GM13976 (cell line): ENCODE data around the gene IL22RA1.

ENCODE experiments used
- DNase-seq: peaks from one replicate; pipeline ENCODE4 v3.0.0; 2012; ENCODE audit warnings: low spot score
- CTCF ChIP-seq: IDR thresholded peaks from 2 replicates; pipeline ENCODE4 v1.5.1; 2012; ENCODE audit warnings: borderline replicate concordance, mild to moderate bottlenecking; ENCODE audit not compliant: insufficient read depth; ENCODE audit errors: extremely low read depth, missing control alignments, control extremely low read depth
- in situ Hi-C: fragments of 300-500 bp; cut with MboI; formaldehyde crosslinking; loops from one replicate; pipeline ENCODE4 v1.12.0; 2022; ENCODE audit warnings: low sequenced_read_pairs, mixed read lengths, inconsistent platforms; ENCODE audit not compliant: unreplicated experiment

The IL22RA1 gene

GRCh38 chr1:24125456-24125855 lies 17.5 kb downstream of the IL22RA1 start:
- TF ChIP-seq CTCF: no peak
- DNase-seq: no peak
- in situ Hi-C loops: no loop called here

GRCh38 chr1:24124980-24125379 lies 18.0 kb downstream of the IL22RA1 start:
- in situ Hi-C loops: no loop called here
- DNase-seq: no peak
- no peak for TF ChIP-seq CTCF

- TF ChIP-seq CTCF: no peak
- DNase-seq: no peak
- in situ Hi-C loops: no loop called here
Measured at GRCh38 chr1:24123611-24124010, 19.3 kb downstream of the IL22RA1 start.

GRCh38 chr1:24122776-24123175 lies 20.2 kb downstream of the IL22RA1 start:
- no peak for TF ChIP-seq CTCF
- no peak for DNase-seq

GRCh38 chr1:24121406-24121805 lies 21.5 kb downstream of the IL22RA1 start:
- no peak for TF ChIP-seq CTCF
- in situ Hi-C loops: no loop called here
- no peak for DNase-seq

More at GRCh38 chr1:24122776-24123175, 20.2 kb downstream of the IL22RA1 start:
- in situ Hi-C loops: no loop called here

- no peak for DNase-seq
- no peak for TF ChIP-seq CTCF
- in situ Hi-C loops: no loop called here
Measured at GRCh38 chr1:24120965-24121364, 22.0 kb downstream of the IL22RA1 start.
